ENCODE measurements around the gene RAB17.
A peak's percentile ranks its signal among the peaks of the same experiment; 100 is the strongest.

Gene RAB17

DNA sequence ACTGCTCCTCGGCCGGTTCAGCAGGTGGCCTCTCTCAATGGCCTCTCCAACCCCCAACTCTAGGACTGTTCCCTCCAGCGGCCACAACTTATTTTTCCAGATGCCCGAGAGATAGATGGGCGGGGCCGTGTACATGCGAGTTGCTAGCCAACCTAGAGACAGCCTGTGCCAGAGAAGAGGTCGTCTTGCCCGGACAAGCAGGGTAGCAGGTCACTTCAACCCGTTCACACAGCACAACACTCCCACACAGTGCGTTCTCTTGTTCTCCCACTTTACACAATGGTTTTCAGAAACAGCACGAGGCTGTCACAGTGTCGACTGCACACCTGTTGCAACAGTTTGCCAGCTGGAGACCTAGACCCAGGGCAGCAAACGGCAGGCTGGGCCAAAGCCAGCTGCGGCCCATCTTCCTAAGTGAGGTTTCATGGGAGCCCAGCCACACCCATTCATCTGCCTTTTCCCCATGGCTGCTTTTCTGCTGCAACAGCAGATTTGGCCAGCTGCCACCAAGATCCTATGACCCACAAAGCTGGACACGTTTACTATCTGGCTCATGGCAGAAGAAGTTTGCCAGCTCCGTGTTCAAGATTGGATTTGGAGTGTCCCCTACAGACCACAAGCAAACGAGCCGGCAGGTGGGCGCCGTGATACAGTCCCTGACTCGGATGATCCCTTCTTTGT lies 31.4 kb downstream of the RAB17 start:
- DNase-seq (ENCODE audit: low spot score), result no peak

DNA sequence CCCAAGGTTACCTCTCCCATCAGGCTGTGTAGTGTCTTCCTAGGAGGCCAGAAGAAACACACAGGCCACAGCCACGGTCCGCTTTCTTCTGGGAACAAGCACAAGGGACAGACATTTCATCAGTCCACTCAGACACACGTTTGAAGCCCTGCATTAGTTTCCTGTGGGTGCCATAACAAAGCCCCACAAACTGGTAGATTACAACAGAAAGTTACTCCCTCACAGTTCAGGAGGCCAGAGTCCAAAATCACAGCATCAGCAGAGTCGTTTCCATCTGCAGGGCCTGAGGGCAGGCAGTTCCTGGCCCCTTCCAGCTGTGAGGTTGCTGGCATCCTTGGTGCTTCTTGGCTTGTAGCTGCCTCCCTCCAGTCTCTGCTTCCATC lies 32.9 kb downstream of the RAB17 start:
- no peak for DNase-seq (ENCODE audit: low spot score)

DNA sequence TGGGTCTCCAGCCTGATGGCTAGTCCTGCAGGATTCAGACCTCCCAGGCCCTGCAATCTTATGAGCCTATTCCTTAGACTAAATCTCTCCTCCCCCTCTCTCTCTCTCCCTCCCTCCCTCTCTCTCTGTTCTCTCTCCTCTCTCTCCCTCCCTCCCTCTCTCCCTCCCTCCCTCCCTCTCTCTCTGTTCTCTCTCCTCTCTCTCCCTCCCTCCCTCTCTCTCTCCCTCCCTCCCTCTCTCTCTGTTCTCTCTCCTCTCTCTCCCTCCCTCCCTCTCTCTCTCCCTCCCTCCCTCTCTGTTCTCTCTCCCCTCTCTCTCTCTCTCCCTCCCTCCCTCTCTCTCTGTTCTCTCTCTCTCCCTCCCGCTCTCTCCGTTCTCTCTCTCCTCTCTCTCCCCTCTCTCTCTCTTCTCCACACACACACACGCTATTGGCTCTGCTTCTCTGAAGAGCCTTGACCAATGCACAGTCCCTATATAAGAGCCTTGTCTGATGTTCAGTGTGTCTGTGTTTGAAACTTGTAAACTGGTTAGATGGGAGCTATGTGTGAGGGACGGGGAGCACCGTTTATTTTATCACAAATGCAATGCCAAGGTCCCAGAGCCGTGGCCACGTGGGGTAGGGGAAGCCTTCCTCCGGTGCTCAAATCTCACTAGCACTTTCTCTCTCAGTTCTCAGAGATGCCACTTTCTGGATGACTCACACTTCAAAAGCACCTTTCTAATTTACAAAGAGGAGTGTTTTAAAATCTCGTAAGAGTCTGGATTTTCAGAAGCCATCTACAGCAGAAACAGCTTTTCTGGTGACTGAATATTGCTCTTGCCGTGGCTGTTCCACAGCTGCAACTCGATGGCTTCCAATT lies 33.5 kb downstream of the RAB17 start:
- DNase-seq (ENCODE audit: low spot score), result peak; percentile 10

DNA sequence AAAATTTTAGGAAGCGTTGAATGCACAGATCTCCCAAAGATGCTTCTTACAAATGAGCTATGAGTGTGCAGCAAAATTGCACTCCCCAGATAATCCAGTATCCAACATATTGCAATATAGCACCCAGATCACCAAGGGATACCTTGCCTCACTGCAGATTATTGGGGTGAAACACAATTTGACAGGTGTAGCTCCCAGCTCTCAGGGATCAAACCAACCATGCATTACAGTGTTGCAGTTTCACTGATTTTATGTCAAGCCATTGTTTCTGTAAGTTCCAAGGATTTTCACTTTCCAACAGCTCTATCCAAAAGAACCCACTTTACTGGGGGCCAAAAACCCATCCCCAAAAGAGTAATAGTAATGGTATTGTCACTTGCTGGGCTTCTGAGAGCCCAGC lies 35.0 kb downstream of the RAB17 start:
- no peak for DNase-seq (ENCODE audit: low spot score)

DNA sequence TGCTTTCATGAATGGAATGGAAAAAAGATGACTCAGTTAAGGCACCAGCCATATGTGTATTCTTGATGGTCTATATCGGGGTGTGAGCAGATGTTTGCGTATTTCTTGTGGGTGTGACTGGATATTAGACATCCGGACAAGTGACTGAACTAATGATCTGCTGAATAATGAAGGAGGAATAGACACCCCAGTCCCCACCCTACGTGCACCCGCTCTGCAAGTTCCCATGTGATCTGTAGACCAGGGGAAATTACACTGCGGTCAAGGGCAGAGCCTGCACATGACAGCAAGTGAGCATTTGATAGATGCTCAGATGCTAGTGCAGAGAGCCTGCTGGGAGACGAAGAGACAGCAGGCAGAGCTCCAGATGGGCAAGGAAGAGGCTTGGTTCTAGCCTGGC lies 36.6 kb downstream of the RAB17 start:
- DNase-seq (ENCODE audit: low spot score), result no peak

DNA sequence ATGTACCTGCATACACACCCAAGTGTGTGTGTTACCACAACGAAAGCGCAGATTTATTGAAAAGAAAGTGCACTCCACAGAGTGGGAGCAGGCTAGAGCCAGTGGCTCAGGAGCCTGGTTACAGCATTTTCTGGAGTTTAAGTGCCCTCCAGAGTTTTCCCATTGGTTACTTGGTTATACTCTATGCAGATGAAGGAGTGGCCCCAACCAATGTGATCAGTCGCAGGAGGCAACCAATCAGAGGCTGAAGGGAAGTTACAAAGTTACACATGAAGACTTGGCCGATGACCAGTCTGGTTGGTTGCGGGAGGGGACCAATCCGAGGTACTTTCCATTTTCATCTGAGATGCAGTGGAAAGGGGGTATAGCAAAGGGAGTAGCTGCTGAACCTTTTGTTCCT lies 37.6 kb downstream of the RAB17 start:
- DNase-seq (ENCODE audit: low spot score), result no peak

DNA sequence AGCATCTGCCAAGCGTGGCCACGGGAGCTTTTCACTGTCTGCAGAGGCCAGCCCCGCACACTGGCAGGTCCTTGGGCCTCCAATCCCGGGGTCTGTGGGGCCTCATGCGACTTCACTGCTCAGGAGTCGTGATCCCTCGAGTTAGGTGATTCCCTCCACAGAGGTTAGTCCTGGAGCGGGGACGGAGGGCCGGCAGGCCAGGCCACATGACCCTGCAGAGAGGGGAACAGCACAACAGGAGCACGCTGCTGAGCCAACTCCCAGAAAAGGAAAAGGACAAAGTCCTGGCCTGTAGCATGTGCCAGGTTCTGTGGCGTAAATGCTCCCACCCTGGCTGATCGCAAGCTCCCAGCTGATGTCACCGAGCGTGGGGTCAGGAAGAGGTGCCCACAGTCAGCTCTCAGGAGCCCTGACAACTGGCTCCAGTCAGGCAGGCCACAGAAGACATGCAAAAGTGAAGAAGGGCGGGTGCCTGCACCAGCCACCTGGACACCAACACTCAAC lies 39.4 kb downstream of the RAB17 start:
- no peak for DNase-seq (ENCODE audit: low spot score)

DNA sequence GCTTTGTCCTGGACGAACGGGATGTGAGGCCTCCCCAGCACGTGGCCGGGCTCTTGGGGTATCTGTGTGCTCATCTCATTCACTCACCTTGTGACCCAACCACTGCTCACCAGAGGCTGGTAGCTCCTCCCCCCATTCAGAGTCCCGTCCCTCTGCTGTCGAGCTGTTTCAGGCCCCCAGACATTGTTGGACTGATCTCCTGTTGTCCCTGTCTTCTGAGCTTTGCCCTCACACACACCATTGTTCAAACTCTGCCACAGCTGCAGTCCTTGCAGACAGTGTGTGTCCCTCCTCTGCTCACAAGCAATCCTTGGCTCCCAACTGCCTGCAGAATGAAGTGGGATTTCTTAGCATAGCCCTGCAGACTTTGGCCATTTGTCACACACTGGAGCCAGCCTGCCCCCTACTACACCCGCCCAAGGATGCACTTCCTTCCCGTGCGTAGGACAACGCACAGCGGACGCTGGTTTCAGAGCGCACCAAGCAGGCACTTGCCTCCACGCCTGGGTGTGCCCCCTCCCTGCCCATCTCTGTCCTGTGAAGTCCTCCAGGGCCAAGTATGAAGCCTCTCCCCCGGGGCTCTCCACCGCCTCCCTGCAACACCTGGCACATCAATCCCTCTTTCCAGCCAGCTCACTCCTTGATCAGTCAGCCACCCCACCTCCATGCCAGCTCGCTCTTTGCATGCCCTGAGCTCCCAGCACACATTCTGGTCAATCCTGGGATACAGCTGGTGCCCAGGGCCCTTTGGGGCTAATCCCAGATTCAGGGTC lies 40.7 kb downstream of the RAB17 start:
- DNase-seq (ENCODE audit: low spot score), result no peak

DNA sequence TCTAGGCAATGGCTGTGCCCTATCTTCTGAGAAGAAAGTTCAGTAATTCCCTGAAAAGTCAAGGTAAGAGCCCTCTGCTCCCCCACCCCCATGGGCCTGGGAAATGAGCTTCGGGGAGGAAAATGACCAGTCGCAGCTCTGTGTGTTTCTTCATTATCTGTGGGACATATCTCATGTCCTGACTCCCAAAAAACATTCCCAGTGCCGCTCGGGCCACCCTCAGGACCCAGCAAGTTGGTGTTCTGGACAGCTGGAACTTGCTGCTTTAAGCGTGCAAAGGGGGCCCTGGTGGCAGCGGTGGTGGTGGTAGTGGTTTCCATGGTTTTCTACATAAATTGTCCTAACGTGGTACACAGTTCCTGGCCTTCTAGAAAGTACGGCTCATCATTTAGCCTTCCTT lies 41.3 kb downstream of the RAB17 start:
- DNase-seq (ENCODE audit: low spot score), result no peak

DNA sequence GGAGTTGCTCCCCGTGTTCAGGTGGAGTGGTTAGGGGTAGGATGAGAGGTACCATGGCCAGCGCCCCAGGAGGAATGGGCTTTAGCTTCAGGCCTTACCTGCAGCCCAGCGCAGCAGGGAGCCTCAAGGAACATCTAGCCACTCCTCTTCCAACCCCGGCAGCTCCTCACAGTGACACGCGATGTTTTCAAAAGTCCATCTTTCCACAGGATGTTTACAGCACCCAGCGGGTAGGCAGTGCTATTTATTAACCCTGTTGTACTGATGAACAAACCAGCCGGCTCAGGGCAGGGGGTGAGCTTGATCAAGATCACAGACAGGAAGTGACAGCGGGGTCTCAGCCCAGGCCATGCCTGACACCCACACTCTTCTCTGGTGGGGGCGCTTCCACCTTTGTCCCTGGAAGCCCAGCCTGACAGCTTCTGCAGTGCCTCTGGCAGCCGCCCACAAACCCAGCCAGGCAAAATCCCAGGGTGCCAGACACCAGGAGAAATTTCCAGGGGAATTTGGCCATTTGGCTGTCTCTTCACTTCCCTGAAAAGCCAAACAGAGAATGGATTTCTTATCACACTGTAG lies 42.6 kb downstream of the RAB17 start:
- no peak for DNase-seq (ENCODE audit: low spot score)

DNA sequence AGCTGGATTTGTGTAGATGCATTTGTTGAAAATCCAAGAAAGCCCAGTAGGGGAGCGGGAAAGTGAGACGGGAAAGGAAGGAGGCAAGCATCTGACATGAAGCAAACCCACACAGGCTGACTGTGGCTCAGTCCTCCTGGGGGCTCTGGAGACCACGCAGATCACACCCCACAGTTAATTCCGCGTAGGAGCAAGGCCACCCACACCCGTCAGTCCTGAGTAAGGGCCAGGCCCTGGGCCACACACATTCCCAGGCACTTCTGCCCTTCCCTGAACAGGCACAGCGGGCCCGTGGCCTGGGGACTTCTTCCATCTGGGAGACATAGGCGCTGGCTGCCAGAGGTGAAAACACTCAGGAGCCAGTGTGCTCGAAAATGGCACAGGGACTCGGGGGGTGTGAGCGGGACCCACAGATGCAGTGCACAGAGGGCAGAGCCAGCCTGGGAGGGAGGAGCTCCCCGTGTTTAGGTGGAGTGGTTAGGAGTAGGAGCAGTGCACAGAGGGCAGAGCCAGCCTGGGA lies 43.6 kb downstream of the RAB17 start:
- DNase-seq (ENCODE audit: low spot score), result no peak

DNA sequence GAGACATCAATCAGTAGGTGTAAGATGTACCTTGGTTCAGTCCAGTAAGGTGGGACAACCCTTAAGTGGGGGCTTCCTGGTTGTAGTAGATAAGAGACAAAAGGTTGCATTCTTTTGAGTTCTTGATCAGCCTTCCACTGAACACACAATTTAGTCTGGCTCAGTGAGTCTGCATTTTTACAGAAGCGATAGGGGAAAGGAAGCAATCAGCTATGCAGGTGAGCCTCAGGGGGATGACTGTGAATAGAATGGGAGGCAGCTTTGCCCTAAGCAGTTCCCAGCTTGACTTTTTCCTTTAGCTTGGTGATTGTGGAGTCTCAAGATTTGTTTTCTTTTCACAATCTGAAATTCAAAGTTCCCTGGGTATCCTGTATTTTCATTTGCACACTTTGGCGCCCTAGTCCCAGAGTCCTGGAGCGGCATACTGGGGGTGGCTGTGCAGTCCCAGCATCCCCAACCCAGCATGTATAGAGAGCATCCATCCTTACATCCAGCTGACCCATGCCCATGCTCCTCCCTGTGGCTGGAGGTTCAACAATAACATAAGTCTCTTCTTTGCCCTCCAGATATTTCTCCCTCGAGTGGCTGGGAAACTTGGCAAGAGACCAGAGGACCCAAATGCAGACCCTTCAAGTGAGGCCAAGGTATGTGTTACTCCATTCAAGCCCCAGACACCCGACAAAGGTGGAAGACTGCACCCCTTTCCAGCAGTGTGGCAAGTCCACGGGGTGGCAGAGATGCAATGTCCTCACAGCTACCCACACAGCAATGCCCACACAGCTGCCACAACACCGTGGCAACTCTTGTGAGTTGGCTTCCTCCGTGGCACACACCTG lies 44.3 kb downstream of the RAB17 start:
- DNase-seq (ENCODE audit: low spot score), result no peak

DNA sequence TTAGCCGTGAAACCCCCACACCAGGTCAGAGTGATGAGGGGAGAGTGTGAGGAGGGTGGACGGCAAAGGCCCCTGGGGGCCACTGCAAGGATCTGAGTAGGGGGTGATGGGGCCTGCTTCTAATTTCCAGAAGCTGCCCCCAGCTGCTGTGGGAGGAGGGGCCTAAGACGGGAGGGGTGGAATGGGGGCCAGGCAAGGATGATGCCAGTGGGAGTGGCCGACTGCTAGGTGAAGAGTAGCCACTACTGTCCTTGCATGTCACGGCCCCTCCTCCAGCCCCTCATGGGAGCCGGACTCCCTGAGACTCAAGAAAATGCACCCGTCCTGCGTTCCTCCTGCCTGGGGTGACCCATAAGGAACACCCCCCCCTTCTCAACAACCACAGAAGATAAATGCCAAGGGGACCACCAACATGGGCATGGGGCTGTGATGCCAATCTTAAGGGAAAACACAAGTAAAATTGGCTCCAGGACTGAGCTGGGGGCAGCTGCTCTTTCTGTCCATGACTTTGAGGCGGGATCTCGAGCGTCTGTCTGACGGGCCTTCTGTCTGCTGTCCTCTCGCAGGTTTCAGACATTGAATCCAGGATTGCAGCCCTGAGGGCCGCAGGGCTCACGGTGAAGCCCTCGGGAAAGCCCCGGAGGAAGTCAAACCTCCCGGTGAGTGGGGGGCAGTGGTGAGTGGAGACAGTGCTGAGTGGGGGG lies 48.4 kb downstream of the RAB17 start:
- no peak for DNase-seq (ENCODE audit: low spot score)

DNA sequence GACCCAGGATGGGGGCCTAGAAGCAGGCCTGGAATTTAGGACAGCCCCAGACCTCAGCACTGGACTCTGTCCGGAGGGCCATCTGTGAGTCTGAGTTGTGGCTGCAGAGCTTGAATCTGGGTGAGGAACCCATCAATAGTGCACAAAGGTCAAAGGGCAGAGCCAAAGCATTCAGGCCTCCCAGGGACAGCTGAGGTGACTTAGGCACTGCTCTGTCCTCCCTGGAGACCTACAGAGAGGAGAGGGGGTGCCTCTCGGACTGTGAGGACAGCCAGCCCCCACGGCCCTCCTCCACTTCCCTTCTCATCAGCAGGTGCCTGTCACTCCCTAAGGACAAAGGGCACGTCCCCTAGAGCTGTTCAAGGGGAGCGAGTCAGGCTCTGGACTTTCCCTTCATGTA lies 49.3 kb downstream of the RAB17 start:
- DNase-seq (ENCODE audit: low spot score), result no peak

DNA sequence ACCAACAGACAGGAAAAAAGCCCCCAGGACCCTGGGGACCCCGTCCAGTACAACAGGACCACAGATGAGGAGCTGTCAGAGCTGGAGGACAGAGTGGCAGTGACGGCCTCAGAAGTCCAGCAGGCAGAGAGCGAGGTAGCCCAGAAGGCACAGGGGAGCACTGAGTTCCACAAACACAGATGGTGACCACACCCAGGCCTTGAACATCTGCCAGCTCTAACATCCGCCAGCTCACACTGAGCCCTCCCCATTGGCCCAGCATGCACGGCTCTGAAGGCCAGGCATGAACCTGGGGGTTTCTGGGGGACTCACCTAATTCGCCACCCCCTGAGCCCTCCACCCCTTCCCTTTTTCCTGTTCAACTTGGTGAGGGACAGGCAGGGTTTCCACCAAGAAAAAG lies 49.7 kb downstream of the RAB17 start:
- DNase-seq (ENCODE audit: low spot score), result no peak

DNA sequence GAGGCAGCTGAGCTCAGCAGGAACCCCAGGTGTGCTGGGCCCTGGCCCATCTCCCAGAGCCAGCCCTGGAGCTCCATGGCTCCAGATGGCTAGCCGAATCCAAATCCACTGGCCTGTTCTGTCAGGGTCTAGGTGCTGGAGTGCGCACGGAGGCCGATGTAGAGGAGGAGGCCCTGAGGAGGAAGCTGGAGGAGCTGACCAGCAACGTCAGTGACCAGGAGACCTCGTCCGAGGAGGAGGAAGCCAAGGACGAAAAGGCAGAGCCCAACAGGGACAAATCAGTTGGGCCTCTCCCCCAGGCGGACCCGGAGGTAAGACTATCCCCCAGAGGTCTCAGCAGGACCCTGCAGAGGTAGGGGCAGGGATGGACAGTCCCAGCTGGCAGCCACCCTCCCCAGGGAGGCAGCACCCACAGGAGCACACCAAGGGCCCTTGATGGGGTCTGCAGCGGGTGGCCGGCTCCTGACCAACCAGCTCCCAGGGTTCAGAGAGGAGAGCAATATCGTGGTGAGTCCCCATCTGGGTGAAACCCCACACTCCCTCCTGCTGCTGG lies 50.2 kb downstream of the RAB17 start:
- DNase-seq (ENCODE audit: low spot score), result no peak

DNA sequence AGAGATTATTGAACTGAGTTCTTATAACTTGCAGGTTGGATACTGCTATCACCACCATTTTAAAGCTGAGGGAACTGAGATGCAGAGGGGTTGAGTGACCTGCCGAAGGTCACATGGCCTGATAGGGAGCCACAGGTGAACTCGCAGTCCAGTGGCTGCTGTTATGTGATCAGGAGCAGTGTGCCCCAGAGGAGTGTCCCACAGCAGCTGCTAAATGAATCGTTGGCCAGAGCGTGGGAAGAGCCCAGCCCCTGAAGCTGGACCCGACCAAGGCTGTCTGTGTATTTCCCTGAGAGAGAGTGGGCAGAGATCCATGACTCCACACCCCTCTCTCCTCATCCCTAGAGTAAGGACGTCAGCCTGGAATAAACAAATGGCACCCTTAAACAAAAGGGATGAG lies 50.9 kb downstream of the RAB17 start:
- DNase-seq (ENCODE audit: low spot score), result no peak

DNA sequence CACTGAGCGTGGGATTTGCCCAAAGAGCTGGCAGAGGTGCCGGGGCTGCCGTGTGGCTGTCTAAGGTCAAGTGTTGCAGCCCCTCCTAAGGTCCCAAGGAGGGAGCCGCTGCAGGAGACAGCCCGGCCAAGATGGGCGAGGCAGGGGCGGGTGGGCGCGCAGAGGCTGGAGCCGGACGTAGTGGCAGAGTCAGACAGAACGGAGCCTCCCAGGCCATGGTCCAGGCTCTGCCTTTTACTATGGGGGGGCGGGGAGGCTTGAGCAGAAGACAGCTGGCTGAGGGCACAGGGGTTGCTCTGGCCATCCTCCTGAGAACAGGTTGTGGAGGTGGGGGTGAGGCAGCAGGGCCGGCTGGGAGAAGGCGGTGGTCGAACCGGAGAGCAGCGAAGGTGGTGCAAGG lies 51.6 kb downstream of the RAB17 start:
- DNase-seq (ENCODE audit: low spot score), result no peak

DNA sequence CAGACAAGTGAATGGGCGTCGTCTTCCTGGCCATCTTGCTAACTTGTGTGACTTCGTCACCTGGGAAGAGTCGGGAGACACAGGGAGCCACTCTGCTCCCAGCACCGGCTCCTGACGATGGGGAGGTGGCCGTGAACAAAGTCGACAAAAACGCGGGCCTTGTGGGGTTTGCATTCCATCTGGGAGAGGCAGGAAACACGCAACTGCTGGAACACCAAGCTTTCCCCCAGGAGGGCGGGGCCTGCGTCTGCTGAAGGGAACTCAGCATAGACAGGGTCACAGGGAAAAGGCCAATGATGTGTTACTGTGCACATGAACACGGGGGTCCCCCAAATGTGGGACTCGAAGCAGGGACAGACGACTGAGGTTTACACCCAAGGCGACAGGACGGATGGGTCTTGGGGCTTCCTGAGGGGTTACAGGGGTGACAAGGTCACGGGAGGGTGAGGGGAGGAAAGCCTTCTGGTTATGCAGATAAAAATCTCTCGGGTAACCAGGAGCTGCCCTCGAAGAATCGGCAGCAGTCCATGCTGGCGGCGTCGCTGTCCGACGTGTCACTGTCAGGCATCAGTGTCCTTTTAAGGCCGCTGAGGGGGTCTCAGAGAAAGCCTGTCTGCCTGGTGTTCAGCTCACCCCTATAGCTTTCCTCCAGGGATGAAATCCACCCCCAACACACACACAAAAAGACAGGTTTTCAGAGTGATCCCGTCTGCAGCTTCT lies 52.4 kb downstream of the RAB17 start:
- no peak for DNase-seq (ENCODE audit: low spot score)

DNA sequence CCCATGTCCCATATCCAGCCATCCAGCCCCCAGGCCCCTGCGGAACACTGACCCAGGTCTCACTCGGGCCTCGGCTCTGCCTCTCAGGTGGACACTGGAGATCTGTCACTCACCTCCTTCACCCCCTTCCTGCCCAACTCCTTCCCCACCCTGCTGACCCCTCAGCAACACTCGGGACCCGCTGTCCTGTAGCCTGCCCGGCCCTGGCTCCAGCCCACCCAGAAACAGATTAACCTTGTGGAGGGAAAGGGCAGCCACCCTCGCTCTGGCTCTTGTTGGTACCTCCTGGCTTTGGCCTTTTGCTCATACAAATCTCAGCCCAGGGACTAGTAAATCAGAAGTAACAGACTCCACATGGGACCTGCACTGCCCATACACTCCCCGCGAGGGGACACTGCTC lies 53.9 kb downstream of the RAB17 start:
- DNase-seq (ENCODE audit: low spot score), result no peak

Measured in CD4-positive, alpha-beta T cell treated with Interleukin-6 at 100 ng/mL for 8 hours (primary cell).